ENCODE data around the gene PCDHA8.
"Not testable (repeated sequence)": the region's sequence is repeated elsewhere in the genome, so short reads cannot be mapped to it uniquely, and the experiment has no call there.

PCDHA8 gene

GRCh38 chr5:140875085-140876065, 34.4 kb downstream of the PCDHA8 start, which contains the start of gene PCDHA12:
PCDHA12 (plus strand) TSS chr5:140875308; CDS start chr5:140875473, 165 bp downstream.
- no peak for DNase-seq

GRCh38 chr5:140876541-140877261, 35.7 kb downstream of the PCDHA8 start:
- not testable (repeated sequence) for DNase-seq

GRCh38 chr5:140877262-140877581, 36.2 kb downstream of the PCDHA8 start:
- no peak for DNase-seq

DNA sequence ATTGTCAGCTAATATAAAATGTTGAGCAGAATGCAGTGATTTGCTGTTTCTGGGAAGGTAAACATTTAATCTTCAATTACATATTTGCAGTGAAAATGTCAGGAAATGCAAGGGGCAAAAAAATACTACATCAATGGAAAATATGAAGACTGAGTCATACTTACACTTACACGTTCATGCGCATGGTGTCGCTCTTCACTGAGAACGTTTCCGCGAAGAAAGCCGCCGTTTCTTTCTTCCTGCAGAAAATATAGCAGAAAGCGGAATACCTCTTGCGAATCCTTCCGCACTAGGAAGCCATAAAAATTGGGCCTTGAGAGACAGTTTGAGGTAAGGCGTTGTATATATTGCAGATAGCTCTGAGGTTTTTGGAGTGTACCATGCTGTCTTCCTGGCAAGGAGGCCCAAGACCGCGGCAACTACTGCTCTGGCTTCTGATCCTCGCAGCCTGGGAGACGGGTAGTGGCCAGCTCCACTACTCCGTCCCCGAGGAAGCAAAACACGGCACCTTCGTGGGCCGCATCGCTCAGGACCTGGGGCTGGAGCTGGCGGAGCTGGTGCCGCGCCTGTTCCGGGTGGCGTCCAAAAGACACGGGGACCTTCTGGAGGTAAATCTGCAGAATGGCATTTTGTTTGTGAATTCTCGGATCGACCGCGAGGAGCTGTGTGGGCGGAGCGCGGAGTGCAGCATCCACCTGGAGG, 41.1 kb downstream of the PCDHA8 start, which contains the start of gene PCDHA13:
Gene PCDHA13 (plus strand): TSS at position 236 of the 702 bp plus-strand sequence. CDS start 145 bp downstream, at position 381.
- DNase-seq, result no peak

GRCh38 chr5:140882591-140882899, 41.6 kb downstream of the PCDHA8 start:
- DNase-seq, result no peak

DNA sequence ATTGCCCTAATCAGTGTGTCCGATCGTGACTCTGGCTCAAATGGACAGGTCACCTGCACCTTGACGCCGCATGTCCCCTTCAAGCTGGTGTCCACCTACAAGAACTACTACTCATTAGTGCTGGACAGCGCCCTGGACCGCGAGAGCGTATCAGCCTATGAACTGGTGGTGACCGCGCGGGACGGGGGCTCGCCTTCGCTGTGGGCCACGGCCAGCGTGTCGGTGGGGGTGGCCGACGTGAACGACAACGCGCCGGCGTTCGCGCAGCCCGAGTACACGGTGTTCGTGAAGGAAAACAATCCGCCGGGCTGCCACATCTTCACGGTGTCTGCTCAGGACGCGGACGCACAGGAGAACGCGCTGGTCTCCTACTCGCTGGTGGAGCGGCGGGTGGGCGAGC, 42.4 kb downstream of the PCDHA8 start:
- DNase-seq, result no peak

DNA sequence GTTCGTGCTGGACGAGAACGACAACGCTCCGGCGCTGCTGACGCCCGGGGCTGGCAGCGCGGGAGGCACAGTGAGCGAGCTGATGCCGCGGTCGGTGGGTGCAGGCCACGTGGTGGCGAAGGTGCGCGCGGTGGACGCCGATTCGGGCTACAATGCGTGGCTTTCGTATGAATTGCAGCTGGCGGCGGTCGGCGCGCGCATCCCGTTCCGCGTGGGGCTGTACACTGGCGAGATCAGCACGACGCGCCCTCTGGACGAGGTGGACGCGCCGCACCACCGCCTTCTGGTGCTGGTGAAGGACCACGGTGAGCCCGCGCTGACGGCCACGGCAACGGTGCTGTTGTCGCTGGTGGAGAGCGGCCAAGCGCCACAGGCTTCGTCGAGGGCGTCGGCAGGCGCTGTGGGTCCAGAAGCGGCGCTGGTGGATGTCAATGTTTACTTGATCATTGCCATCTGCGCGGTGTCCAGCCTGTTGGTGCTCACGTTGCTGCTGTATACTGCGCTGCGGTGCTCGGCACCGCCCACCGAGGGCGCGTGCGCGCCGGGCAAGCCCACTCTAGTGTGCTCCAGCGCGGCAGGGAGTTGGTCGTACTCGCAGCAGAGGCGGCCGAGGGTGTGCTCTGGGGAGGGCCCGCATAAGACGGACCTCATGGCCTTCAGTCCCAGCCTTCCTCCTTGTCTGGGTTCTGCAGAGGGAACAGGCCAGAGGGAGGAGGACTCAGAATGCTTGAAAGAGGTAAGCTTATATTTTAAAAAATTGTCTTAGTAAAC, 43.1 kb downstream of the PCDHA8 start:
- DNase-seq, result no peak

Data from inflammatory macrophage treated with lipopolysaccharide for 1 hour (primary cell).